Karpas-422 (cell line): ENCODE results near the gene NTM. TPM values are rescaled to one million over a fixed set of nuclear protein-coding genes. Genes with fewer than 3 reads are reported as not detected.

Source experiments
- DNase-seq: peaks from one replicate; pipeline ENCODE4 v3.0.0-alpha.2; 2015
- H2AFZ ChIP-seq: fragments of 200-600 bp; sonication (generic); 2 replicates; pipeline ENCODE4 v1.6.1; 2014; ENCODE audit warnings: antibody characterized with exemption, low read length, mixed read lengths
- H3K27ac ChIP-seq: fragments of 200-600 bp; sonication (generic); 2 replicates; pipeline ENCODE4 v1.5.1; 2014; ENCODE audit warnings: mild to moderate bottlenecking, low read length, moderate library complexity
- H3K27me3 ChIP-seq: fragments of 200-600 bp; sonication (generic); 2 replicates; pipeline ENCODE4 v1.6.1; 2014; ENCODE audit warnings: low read length, mixed read lengths
- H3K36me3 ChIP-seq: fragments of 200-600 bp; sonication (generic); 2 replicates; pipeline ENCODE4 v1.6.1; 2014; ENCODE audit warnings: low read length, mixed read lengths; ENCODE audit not compliant: insufficient read depth
- H3K4me1 ChIP-seq: fragments of 200-600 bp; sonication (generic); 2 replicates; pipeline ENCODE4 v1.6.1; 2014; ENCODE audit warnings: mild to moderate bottlenecking, low read length, mixed read lengths
- H3K4me2 ChIP-seq: fragments of 200-600 bp; sonication (generic); 2 replicates; pipeline ENCODE4 v1.6.1; 2014; ENCODE audit warnings: low read length, low read depth, mild to moderate bottlenecking; ENCODE audit not compliant: poor library complexity, severe bottlenecking
- H3K4me3 ChIP-seq: fragments of 200-600 bp; sonication (generic); 2 replicates; pipeline ENCODE4 v1.5.1; 2014; ENCODE audit warnings: mild to moderate bottlenecking, antibody characterized with exemption, low read length, mixed read lengths
- H3K79me2 ChIP-seq: fragments of 200-600 bp; sonication (generic); 2 replicates; pipeline ENCODE4 v1.6.1; 2014; ENCODE audit warnings: mild to moderate bottlenecking, low read length, mixed read lengths
- H3K9ac ChIP-seq: fragments of 200-600 bp; sonication (generic); 2 replicates; pipeline ENCODE4 v1.6.0; 2014; ENCODE audit warnings: low read length
- H3K9me2 ChIP-seq: fragments of 200-600 bp; sonication (generic), shearing (Covaris generic); replicated peaks from 2 replicates; pipeline ENCODE4 v1.6.0; 2014; ENCODE audit warnings: mild to moderate bottlenecking, low read length, moderate library complexity; ENCODE audit not compliant: insufficient read depth
- H3K9me3 ChIP-seq: fragments of 300-700, 200-600 bp; sonication (generic); 2 replicates; pipeline ENCODE4 v1.6.1; 2014; ENCODE audit warnings: low read length, mixed read lengths
- H4K20me1 ChIP-seq: fragments of 200-600 bp; sonication (generic); 2 replicates; pipeline ENCODE4 v1.6.1; 2014; ENCODE audit warnings: mild to moderate bottlenecking, antibody characterized with exemption, low read length, low read depth; ENCODE audit not compliant: insufficient read depth
- total RNA-seq: library from RNA; depleted of rRNA; stranded (reverse); fragments of >200 nt; shearing (Covaris generic); gene quantifications from 2 replicates; pipeline ENCODE4 v1.2.3, GENCODE V29; 2014; ENCODE audit warnings: low replicate concordance

NTM gene
- total RNA-seq, 1 experiment from 2014 or later: not detected

DNA sequence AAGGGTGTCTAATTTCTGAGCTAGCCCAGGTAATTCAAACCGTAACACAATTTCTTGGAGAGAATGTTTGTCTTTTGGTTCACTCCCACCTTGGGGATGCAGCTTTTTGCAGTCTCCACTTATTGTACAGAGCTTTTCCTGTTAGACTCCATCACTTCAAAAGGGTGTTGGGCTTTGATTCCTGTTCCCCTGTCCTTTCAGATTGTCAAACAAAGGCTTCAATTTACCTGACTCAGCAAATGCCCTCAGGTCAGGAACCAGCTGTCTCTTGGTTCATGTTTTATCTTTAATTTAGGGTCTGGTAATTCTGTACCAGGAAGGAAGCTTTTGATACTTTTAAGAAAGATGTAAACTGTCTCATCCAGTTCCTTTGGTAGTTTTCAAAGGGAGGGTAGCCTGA lies 880.6 kb downstream of the NTM start:
- Histone ChIP-seq H3K4me1 (no peaks in the 10 kb centered on the region), H3K27ac (no peak overlapping the region), H3K9ac (no peak overlapping the region), H3K79me2 (no peaks in the 10 kb centered on the region), H3K9me2 (no peaks in the 10 kb centered on the region), H3K27me3 (no peaks in the 10 kb centered on the region), H2AFZ (no peak overlapping the region), H3K4me3 (no peak overlapping the region), H4K20me1 (no peaks in the 10 kb centered on the region), H3K36me3 (no peaks in the 10 kb centered on the region), H3K9me3 (no peaks in the 10 kb centered on the region), H3K4me2 (no peak overlapping the region)
- no peak for DNase-seq

GRCh38 chr11:132253469-132254264 lies 883.3 kb downstream of the NTM start:
- Histone ChIP-seq H3K9me2 (no peaks in the 10 kb centered on the region), H3K27ac (no peak overlapping the region), H3K79me2 (no peaks in the 10 kb centered on the region), H3K4me2 (no peak overlapping the region), H3K27me3 (no peaks in the 10 kb centered on the region), H3K9me3 (no peaks in the 10 kb centered on the region), H3K9ac (no peak overlapping the region), H4K20me1 (no peaks in the 10 kb centered on the region), H3K4me3 (no peak overlapping the region), H2AFZ (no peak overlapping the region), H3K4me1 (no peaks in the 10 kb centered on the region), H3K36me3 (no peaks in the 10 kb centered on the region)
- no peak for DNase-seq

DNA sequence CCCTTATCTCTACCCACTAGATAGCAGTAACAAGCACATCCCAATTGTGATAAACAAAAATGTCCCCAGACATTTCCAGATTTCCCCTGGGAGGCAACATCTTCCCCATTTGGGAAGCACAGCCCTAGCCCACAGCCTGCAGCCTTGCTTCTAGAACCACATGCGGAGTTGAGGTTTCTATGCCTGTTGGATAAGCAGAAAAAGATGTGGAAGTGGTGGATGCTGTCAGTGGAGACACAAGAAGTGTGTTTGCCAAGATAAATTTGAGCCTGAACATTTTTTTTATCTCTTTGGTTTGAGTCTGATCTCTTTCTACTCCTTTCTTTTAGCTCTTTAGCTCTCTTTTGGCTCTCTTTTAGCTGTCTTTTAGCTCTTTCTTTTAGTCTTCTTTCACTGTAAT lies 884.5 kb downstream of the NTM start:
- no peak overlapping the region for H3K4me2 ChIP-seq
- no peak for DNase-seq
- H3K79me2 ChIP-seq: no peaks in the 10 kb centered on the region
- H2AFZ ChIP-seq: no peak overlapping the region
- H3K36me3 ChIP-seq: no peaks in the 10 kb centered on the region
- H3K4me1 ChIP-seq: no peaks in the 10 kb centered on the region
- H3K27ac ChIP-seq: no peak overlapping the region
- H3K27me3 ChIP-seq: no peaks in the 10 kb centered on the region
- H3K4me3 ChIP-seq: no peak overlapping the region
- no peaks in the 10 kb centered on the region for H4K20me1 ChIP-seq
- H3K9me3 ChIP-seq: no peaks in the 10 kb centered on the region
- no peak overlapping the region for H3K9ac ChIP-seq
- H3K9me2 ChIP-seq: no peaks in the 10 kb centered on the region

DNA sequence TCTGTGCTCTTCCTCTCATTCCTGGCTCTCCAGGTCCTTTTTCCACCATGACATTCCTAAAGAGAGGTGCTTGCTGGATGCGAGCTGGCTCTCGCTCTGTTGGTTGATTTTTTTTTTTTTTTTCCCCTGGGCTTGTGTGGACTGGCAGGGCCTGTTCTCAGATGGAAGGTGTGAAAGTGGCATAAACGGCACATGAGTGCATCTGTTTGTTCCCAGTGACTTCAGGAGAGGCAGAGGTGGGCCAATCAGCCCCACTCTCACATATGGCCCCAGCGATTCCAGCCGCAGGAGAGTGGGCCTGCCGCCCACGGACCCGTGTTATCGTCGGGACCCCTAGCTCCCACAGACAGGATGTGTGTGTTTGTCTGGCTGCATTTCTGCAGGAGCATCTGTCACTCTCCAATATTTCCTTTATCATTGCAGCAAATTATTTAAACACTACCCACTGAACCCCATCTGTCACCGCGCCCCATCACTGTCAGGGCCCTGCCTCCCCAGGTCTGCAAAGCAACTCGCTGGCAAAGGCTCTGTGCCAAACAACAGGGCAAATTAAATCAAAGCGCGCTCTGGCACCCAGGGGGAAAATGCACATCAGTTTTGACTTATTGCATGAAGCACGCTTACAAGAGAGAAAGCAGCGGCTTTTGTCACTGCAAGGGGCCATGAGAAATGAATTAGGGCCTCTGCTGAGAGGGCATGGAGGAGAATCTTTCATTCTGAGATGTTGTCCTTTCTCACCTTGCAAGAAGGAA lies 886.3 kb downstream of the NTM start:
- Histone ChIP-seq H3K9me2 (no peaks in the 10 kb centered on the region), H3K4me2 (no peak overlapping the region), H2AFZ (no peak overlapping the region), H3K27me3 (no peaks in the 10 kb centered on the region), H3K4me3 (no peak overlapping the region), H3K79me2 (no peaks in the 10 kb centered on the region), H3K4me1 (no peaks in the 10 kb centered on the region), H3K9ac (no peak overlapping the region), H3K9me3 (no peaks in the 10 kb centered on the region), H4K20me1 (no peaks in the 10 kb centered on the region), H3K36me3 (no peaks in the 10 kb centered on the region), H3K27ac (no peak overlapping the region)
- no peak for DNase-seq

DNA sequence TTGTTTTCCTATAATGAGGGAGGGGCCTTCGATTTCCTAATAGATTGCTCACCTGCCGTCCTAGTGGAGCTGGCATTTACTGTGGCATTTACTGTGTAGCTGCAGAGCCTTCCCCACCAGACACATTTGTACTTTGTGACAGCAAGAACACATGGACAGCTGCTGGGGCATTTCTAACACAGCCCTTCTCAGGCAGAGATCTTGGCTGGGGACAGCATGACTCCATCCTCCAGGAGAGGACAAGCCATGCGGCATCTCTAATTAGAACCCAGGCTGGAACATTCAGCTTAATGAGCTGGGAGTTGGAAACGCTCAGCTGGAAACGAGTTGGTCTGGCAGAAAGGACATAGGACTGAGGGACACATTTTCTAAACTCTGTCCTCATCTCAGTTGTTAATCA lies 887.5 kb downstream of the NTM start:
- no peaks in the 10 kb centered on the region for H3K9me3 ChIP-seq
- H3K79me2 ChIP-seq: no peaks in the 10 kb centered on the region
- H3K4me1 ChIP-seq: no peaks in the 10 kb centered on the region
- no peaks in the 10 kb centered on the region for H3K9me2 ChIP-seq
- H3K4me3 ChIP-seq: no peak overlapping the region
- H3K9ac ChIP-seq: no peak overlapping the region
- H3K27me3 ChIP-seq: no peaks in the 10 kb centered on the region
- no peaks in the 10 kb centered on the region for H4K20me1 ChIP-seq
- no peak overlapping the region for H2AFZ ChIP-seq
- no peak overlapping the region for H3K4me2 ChIP-seq
- no peak overlapping the region for H3K27ac ChIP-seq
- no peak for DNase-seq
- no peaks in the 10 kb centered on the region for H3K36me3 ChIP-seq

DNA sequence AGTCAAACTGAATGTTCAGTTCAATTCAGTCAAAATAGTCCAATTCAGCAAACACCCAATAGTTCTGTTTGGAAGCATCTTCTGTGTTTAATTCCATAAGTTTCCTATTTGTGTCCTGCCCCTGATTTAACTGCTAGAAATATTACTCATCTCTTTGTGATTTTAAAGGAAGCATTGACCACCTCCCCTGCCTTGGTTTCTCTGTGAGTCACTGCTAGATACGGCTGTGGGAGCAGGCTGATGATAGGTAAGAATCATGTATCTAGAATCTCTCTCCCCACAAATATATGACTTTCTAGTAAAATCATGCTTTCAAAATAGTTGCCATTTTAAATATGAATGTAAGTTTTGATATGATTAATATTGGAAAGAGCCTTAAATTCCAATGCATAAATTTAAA lies 888.5 kb downstream of the NTM start:
- Histone ChIP-seq H3K4me3 (no peak overlapping the region), H3K9ac (no peak overlapping the region), H3K36me3 (no peaks in the 10 kb centered on the region), H2AFZ (no peak overlapping the region), H4K20me1 (no peaks in the 10 kb centered on the region), H3K4me2 (no peak overlapping the region), H3K27me3 (no peaks in the 10 kb centered on the region), H3K79me2 (no peaks in the 10 kb centered on the region), H3K9me3 (no peaks in the 10 kb centered on the region), H3K9me2 (no peaks in the 10 kb centered on the region), H3K27ac (no peak overlapping the region), H3K4me1 (no peaks in the 10 kb centered on the region)
- DNase-seq: no peak

DNA sequence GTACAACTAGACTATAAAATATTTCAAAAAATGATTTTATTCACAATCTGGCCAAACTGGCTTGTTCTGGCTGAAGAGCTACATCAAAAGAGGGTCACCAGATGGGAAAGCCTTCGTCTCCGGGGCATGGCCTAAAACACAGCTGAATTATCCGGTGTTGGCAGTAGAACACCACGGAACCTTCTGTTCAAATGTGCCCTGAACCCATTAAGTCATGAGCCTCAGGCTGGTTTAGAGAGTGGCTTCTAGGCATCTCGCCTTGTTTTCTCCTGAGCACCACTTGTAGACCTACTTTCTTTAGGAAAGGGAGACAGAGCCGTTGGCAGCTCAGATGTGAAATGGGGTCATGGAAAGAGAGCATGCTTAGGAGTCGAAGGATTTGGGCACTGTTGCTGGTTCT lies 890.2 kb downstream of the NTM start:
- Histone ChIP-seq H3K36me3 (no peaks in the 10 kb centered on the region), H3K9me3 (no peaks in the 10 kb centered on the region), H3K27ac (no peak overlapping the region)

DNA sequence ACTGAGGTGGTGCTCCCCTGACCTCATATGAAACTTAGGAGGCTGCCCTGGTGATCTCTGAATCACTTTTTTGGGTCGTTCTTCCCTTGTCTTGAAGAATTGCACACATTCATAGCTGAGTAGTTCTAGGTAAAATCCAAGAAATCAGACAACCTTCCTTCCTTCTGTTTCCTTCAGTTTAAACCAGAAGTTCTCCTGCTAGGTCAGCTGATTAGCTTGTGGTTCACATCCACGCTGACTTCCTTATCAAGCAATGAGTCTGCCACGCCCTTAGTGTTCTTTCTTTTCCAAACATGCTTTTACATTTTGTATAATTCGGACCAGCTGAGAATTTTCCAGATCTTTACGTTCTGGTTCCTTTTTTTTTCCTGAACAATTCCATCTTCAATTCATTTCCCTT lies 892.8 kb downstream of the NTM start:
- Histone ChIP-seq H2AFZ (no peak overlapping the region), H3K4me3 (no peak overlapping the region), H3K79me2 (no peaks in the 10 kb centered on the region), H3K27me3 (no peaks in the 10 kb centered on the region), H3K4me1 (no peaks in the 10 kb centered on the region), H3K4me2 (no peak overlapping the region), H3K9me3 (no peaks in the 10 kb centered on the region), H4K20me1 (no peaks in the 10 kb centered on the region), H3K9ac (no peak overlapping the region), H3K9me2 (no peaks in the 10 kb centered on the region), H3K36me3 (no peaks in the 10 kb centered on the region), H3K27ac (no peak overlapping the region)
- no peak for DNase-seq

More for the DNA sequence above, 890.2 kb downstream of the NTM start:
- Histone ChIP-seq H3K4me2 (no peak overlapping the region), H2AFZ (no peak overlapping the region), H3K4me1 (no peaks in the 10 kb centered on the region), H3K4me3 (no peak overlapping the region), H3K79me2 (no peaks in the 10 kb centered on the region), H3K9me2 (no peaks in the 10 kb centered on the region), H3K27me3 (no peaks in the 10 kb centered on the region), H3K9ac (no peak overlapping the region), H4K20me1 (no peaks in the 10 kb centered on the region)
- DNase-seq: no peak
